RWPE2 (cell line): ENCODE results near the gene NFX1.
A peak's percentile ranks its signal among the peaks of the same experiment; 100 is the strongest.

Experiments
- ATAC-seq: fragments of 200-7000 bp; cut with Tn5 transposase; 3 replicates; pipeline ENCODE4 v1.9.1; 2021; ENCODE audit warnings: low read depth
- DNase-seq: peaks from one replicate; pipeline ENCODE4 v3.0.0-alpha.2; 2020; ENCODE audit warnings: low spot score
- H3K27ac ChIP-seq: fragments of 450-650 bp; 2 replicates; pipeline ENCODE4 v1.5.1; 2017; ENCODE audit warnings: mild to moderate bottlenecking; ENCODE audit not compliant: poor library complexity, severe bottlenecking
- H3K27me3 ChIP-seq: fragments of 250-450 bp; sonication (Bioruptor Pico); 2 replicates; pipeline ENCODE4 v1.5.1; 2021; ENCODE audit warnings: mild to moderate bottlenecking, moderate library complexity; ENCODE audit not compliant: insufficient read depth, poor library complexity, severe bottlenecking
- H3K36me3 ChIP-seq: fragments of 250-450 bp; sonication (Bioruptor Pico); 2 replicates; pipeline ENCODE4 v1.5.1; 2020; ENCODE audit warnings: low read depth, mild to moderate bottlenecking, moderate library complexity
- H3K4me1 ChIP-seq: fragments of 250-450 bp; sonication (Bioruptor Pico); 2 replicates; pipeline ENCODE4 v1.5.1; 2021; ENCODE audit warnings: mild to moderate bottlenecking, moderate library complexity; ENCODE audit not compliant: insufficient read depth, poor library complexity, severe bottlenecking
- H3K4me3 ChIP-seq: fragments of 250-450 bp; sonication (Bioruptor Pico); 2 replicates; pipeline ENCODE4 v1.5.1; 2021; ENCODE audit warnings: mild to moderate bottlenecking, moderate library complexity; ENCODE audit not compliant: severe bottlenecking
- H3K9me3 ChIP-seq: fragments of 250-450 bp; sonication (Bioruptor Pico); 2 replicates; pipeline ENCODE4 v1.5.1; 2021; ENCODE audit warnings: mild to moderate bottlenecking, moderate library complexity; ENCODE audit not compliant: severe bottlenecking
- TF ChIP-seq, protein P1 (sequence below): fragments of 450-650 bp; IDR thresholded peaks from one replicate; pipeline ENCODE4 v1.5.1; 2017; ENCODE audit warnings: mild to moderate bottlenecking, moderate library complexity; ENCODE audit not compliant: poor library complexity, severe bottlenecking

NFX1 gene

DNA sequence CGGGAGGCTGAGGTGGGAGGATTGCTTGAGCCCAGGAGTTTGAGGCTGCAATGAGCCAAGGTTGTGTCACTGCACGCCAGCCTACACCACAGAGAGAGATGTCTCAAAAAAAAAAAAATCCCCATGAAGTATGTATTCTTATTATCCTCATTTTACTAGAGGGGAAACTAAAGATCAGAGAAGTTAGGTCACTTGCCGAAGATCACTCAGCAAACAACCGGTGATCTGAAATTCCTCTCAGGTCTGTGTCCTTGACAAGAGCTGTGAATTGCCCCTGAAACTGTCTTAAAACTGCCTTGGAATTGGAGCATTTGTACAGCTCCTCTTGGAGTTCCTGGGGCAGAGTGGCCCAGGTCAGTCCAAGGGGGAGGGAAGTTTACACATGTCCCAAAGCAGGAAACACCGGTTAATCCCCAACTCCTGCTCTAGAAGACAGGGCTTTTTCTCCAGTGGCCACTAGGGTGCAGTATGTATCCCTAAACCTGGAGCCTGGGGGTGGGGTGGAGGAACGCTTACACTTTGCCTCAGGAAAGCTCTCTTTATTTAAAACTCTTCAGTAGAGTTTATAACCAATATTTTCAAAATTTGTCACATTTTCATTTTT lies 84.4 kb downstream of the NFX1 start:
- DNase-seq = no peak
- H3K4me3 ChIP-seq = no peak overlapping the region
- no peaks in the 10 kb centered on the region for H3K4me1 ChIP-seq
- no peak overlapping the region for H3K27ac ChIP-seq
- no peaks in the 10 kb centered on the region for H3K9me3 ChIP-seq
- peak; percentile 77 for ATAC-seq
- TF ChIP-seq, protein P1, sequence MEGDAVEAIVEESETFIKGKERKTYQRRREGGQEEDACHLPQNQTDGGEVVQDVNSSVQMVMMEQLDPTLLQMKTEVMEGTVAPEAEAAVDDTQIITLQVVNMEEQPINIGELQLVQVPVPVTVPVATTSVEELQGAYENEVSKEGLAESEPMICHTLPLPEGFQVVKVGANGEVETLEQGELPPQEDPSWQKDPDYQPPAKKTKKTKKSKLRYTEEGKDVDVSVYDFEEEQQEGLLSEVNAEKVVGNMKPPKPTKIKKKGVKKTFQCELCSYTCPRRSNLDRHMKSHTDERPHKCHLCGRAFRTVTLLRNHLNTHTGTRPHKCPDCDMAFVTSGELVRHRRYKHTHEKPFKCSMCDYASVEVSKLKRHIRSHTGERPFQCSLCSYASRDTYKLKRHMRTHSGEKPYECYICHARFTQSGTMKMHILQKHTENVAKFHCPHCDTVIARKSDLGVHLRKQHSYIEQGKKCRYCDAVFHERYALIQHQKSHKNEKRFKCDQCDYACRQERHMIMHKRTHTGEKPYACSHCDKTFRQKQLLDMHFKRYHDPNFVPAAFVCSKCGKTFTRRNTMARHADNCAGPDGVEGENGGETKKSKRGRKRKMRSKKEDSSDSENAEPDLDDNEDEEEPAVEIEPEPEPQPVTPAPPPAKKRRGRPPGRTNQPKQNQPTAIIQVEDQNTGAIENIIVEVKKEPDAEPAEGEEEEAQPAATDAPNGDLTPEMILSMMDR = peak; percentile 88
- no peaks in the 10 kb centered on the region for H3K27me3 ChIP-seq
- H3K36me3 ChIP-seq = peaks cover 16% of the 10 kb centered on the region

DNA sequence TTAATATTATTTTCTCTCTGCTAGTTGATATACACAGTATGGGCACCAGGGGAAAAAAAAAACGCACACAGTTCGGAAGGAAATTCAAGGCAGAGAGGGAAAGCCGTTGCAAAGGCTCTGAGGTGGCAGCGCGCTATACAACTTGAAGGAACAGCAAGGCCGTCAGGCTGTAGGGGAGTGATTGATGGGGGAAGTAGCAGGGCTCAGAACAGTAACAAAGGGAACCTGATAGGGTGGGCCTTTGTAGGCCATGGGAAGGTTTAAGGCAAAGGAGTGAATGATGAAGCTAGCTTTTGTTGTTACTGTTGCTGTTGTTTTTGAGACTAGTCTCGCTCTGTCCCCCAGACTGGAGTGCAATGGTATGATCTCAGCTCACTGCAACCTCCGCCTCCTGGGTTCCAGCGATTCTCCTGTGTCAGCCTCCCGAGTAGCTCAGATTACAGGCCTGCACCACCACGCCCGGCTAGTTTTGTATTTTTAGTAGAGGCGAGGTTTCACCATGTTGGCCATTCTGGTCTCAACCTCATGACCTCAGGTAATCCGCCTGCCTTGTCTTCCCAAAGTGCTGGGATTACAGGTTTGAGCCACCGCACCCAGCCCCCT lies 85.0 kb downstream of the NFX1 start:
- H3K4me1 ChIP-seq = no peaks in the 10 kb centered on the region
- ATAC-seq = no peak
- TF ChIP-seq, protein P1 = peak; percentile 57
- H3K4me3 ChIP-seq = no peak overlapping the region
- no peaks in the 10 kb centered on the region for H3K9me3 ChIP-seq
- H3K27me3 ChIP-seq = no peaks in the 10 kb centered on the region
- no peak for DNase-seq
- H3K36me3 ChIP-seq = peaks cover 10% of the 10 kb centered on the region
- no peak overlapping the region for H3K27ac ChIP-seq

DNA sequence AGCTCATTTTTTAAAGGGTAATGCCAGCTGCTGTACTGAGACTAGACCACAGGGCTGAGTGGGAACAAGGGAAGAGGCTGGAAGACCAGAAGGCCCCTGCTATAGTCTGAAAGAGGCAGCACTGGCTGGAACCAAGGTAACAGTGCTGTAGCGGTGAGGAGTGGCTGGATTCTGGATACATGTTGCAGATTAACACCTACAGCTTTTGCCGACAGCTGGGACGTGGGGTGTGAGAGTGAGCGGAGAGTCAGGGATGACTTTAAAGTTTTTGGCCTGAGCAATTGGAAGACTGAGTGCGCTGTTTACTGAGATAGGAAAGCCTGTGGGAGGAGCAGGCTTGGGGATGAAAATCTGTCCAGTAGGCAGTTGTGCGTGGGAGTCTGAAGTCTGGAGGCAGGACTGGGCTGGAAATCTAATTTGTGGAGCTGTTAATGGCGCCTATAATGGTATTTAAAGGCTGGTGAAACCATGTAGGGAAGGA lies 85.6 kb downstream of the NFX1 start:
- Histone ChIP-seq H3K9me3 (no peaks in the 10 kb centered on the region), H3K36me3 (peaks cover 5% of the 10 kb centered on the region; the same call in 1 of the 2 replicates), H3K4me3 (no peak overlapping the region), H3K27me3 (no peaks in the 10 kb centered on the region), H3K4me1 (no peaks in the 10 kb centered on the region), H3K27ac (no peak overlapping the region)
- ATAC-seq (no peak), DNase-seq (no peak)
- TF ChIP-seq, protein P1 = no peak

DNA sequence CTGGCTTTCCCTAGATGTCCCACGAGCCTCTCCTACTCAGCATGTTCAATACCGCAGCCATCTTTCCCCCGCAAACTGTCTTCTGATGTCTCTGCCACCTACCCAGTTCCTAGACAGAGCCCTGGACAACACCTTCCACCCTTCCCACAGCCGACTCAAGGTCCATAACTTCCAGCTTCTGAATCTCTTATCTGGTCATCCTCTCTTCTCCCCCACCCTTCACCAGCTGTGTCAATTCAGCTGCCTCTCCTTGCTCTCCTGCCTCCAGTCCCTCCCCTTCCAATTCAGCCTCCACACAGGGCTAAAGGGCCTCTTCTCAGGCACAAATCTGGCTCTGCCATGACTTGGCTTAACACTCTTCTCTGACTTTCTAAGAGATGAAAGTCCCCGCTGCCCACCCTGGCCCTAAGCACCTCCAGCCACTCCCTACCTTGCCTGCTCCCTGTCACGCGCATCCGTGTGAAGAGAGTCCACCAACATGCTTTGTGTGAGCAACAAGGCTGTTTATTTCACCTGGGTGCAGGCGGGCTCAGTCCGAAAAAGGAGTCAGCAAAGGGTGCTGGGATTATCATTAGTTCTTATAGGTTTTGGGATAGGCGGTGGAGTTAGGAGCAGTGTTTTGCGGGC lies 86.9 kb downstream of the NFX1 start:
- Histone ChIP-seq H3K4me1 (no peaks in the 10 kb centered on the region), H3K9me3 (no peaks in the 10 kb centered on the region), H3K4me3 (no peak overlapping the region), H3K27ac (no peak overlapping the region), H3K36me3 (no peaks in the 10 kb centered on the region), H3K27me3 (no peaks in the 10 kb centered on the region)
- no peak for DNase-seq
- no peak for ATAC-seq
- TF ChIP-seq, protein P1 = no peak
